Measurements from ENCODE around the gene SRSF2. TPM values are rescaled to one million over a fixed set of nuclear protein-coding genes. Genes with fewer than 3 reads are reported as not detected.
A peak's percentile ranks its signal among the peaks of the same experiment; 100 is the strongest.
"Not testable (repeated sequence)": the region's sequence is repeated elsewhere in the genome, so short reads cannot be mapped to it uniquely, and the experiment has no call there.

SRSF2 gene
- total RNA-seq, 1 donor from 2014 or later, result 143 TPM

DNA sequence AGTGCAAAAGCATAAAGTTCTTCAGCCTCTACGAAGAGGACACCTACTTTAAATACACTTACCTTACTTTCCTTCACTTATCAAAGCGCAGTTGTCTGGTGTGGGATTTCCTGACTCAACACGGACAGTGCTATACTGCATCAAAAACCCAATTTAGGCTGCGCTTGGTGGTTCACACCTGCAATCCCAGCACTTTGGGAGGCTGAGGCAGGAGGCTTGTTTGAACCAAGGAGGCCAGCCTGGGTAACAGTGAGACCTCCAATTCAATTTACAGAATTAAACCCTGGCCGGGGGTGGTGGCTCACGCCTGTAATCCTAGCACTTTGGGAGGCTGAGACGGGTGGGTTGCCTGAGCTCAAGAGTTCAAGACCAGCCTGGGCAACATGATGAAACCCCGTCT is 14.9 kb downstream of the SRSF2 start:
- DNase-seq (ENCODE audit: low read depth in 2 of 2), result no peak

DNA sequence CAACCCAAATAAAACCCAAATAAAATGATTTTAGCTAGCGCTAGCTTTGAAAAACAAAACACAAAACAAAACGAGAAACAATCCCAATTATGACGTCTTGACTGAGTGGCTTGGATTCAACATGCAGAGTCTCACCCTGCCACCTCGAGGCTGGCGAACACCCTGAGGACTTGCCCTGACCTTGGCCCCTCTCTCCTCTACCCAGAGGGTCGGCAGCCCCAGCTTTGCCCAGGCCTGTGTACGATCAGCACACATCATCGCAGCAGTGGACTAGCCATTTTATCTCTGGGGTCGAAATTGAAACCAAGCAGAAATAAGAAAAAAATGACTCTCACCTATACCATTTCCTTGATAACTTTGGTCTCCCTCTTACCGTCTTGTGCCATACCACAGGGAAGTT is 15.7 kb downstream of the SRSF2 start:
- no peak for DNase-seq (ENCODE audit: low read depth in 2 of 2)

DNA sequence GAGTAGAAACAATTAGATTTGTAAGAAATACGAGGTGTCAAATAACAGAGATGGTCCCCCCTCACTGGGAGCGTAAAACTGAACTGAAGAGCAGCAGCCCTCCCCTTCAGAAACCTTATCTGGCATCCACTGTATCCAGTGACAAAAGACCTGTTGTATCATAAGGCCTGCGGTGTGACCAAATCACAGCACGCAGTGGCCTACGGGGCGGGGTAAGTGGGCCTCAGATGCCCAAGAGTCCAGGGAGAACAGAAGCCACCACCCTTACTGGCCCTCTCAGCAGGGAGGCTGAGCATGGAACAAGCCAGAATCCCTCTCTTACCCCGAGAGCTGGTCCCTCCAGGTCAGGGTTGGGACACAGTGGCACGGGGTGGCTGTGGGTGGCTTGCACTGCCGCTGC is 16.2 kb downstream of the SRSF2 start:
- DNase-seq (ENCODE audit: low read depth in 2 of 2), result no peak

DNA sequence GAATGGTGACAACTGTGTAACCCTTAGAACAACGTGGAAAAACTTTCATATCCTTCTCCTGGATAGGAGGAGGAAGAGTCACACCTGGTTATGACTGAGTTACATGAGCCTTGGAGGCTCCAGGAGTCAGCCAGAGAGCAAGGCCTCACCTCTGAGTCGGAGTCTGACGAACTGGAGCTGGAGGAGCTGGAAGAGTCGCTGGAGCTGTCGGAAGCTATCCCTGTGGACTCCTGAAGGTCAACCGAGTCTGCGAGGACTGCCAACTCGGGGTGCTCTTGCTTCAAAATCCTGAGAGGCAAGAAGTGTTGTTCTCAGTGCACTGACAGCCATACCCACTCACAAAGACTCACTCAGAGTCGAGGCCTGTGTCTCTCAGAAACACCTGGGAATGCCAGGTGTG is 16.9 kb downstream of the SRSF2 start:
- no peak for DNase-seq (ENCODE audit: low read depth in 2 of 2)

DNA sequence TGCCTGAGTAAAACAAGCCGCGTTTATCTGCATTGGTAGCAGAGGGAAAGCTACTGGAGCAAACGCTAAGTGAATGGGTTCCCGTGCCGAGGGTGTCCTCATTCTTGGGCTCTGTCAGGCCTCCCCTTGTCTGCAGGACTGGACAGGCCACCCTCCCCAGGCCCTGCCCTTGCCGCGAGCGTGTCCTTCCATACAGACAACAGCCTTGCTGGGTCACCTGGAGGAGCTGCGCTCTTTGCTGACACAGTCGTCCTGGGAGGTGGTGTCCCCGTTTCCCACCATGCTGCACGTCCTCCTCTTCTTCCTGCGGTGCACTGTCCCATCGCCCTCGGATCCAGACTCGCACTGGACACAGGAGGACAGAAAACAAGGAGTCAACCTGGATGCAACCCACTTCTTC is 18.6 kb downstream of the SRSF2 start:
- DNase-seq (ENCODE audit: low read depth in 2 of 2), result no peak

DNA sequence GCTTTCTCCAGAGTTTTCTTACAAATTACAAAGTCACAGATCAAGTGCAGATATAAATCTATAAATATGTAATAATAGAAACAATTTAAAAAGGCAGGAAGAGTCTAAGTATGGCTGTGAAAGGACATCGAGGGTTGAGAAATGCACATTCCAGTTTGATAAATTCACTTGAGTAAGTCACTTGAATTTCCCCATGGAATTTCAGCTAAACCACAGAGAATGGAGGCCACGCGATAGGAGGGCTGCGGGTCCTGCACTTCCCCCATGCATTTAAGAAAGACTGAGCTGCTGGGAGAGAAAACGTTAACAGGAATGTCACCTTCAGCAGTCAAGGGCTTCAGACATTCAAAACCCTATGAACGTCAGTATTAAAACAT is 20.3 kb downstream of the SRSF2 start:
- no peak for DNase-seq (ENCODE audit: low read depth in 2 of 2)

DNA sequence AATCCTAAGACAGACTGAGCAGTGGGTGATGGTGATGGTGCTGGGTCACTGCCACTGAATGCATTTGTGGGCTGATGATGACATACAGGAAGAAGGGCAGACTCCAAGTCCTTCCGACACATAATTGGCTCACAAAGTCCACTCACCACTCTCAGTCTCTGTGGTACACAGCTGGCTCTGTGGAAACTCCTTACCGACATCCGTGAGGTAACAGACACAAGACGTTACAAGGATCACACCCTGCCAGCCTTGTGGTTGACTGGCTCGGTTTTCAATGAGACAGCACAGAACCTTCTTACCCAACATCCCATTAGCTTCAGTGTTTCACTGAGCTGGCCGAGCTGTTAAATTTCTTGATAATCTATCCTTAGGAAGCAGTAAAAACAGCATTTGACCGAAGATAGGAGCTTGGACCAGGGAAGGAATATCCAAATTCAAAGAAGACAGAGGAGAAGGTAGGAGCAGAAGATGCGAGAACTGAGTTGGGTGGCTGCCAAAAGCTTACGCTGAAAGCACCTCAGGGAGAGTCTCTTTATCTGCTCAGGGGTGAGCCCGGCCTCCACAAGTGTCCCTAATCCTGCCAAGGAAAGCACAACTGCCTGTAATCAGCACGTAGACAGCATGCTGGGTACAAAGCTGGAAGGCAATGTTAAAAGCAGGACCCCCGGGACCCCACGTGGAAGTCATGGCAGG is 20.8 kb downstream of the SRSF2 start:
- peak; percentile 50 to 95 for DNase-seq (ENCODE audit: low read depth in 2 of 2)

DNA sequence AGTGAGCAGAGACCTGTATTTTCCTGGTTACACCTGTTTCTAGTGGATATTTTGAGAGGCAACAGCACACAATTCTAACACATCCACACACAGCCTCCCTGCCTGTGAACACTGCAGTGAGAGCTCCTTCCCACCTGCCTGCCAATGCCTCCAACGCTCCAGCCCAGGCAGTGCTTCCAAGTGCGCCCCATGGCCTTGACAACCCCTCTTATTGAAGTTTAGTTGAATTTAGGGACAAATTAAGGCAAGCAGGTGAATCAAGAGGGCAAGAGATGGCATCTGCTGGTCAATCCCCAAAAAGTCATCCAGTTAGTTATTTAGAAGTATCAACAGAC is 21.7 kb downstream of the SRSF2 start:
- peak in 1 of 2 donors; percentile 55 for DNase-seq (ENCODE audit: low read depth in 2 of 2)

DNA sequence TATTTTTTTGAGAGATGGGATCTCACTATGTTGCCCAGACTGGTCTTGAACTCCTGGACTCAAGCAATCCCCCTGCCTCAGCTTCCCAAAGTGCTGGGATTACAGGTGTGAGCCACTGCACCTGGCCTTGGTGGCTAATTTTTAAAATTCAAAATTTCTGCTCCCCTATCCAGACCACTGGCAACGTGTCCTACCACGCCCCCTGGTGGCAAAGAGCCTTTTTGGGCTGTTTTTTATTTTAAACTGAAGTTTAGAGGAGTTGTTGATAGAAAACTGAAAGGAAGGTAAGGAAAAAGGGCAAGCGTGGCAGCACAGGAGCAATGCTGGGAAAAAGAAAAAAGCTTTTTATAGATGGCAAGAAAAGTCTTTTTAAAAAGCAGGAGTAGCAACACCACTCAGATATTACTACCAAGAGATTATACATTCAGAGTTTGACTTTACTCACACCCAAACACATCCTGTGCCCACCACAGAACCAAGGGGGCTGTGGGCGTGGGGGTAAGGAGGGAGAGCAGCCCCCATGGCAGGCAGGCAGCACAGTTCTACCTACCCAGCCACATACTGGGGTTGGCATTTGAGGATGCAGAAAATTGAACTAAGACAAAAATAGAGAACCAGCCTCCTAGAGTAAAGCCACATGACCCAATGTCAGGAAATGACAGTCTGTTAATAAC is 22.2 kb downstream of the SRSF2 start:
- DNase-seq (ENCODE audit: low read depth in 2 of 2), result peak; percentile 54 to 73

DNA sequence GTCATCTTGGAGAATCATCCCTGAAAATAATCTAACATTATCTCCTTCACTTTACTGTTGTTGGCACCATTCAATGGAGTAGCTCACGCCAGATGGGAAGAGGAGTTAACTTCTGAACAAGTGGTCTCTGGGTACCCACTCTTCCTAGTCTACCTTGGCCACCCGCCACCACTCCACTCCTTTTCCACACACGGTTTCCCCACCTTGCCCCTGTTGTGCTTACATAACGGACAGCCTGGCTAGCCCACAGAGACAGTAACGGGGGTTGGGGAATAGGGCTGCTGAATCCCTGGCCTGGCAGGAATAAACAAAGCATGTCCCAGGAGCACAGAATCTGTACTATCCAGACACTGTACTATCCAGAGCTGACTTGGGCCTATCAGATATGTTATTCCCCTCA is 22.8 kb downstream of the SRSF2 start:
- DNase-seq (ENCODE audit: low read depth in 2 of 2), result no peak

DNA sequence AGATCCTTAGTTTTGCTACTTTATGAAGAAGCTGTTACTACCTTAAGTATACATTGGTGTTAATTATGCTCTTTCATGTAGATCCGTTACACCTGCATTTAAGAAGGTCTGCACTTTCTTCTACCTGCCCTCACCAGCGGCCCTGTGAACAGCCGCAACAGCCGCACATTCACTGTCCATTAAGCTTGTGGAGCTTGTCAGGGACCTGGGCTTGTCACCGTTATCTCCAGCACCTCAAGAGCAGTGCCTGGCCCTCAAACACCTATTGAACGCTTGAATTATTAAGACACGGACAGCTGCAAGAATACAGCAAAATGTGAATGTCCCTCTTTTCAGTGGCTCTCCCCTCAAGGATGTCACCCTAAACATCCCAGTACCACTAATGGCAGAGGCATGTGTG is 23.4 kb downstream of the SRSF2 start:
- no peak for DNase-seq (ENCODE audit: low read depth in 2 of 2)

DNA sequence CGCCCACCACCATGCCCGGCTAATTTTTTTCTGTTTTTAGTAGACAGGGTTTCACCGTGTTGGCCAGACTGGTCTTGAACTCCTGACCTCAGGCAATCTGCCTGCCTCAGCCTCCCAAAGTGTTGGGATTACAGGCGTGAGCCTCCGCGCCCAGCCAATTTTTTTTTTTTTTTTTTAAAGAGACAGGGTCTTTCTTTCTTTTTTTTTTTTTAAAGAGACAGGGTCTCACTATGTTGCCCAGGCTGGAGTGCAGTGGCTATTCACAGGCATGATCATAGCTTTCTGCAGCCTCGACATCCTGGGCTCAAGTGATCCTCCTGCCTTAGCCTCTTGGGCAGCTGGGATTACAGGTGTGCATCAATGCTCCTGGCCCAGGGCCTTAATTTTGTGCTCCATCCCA is 24.8 kb downstream of the SRSF2 start:
- DNase-seq (ENCODE audit: low read depth in 2 of 2), result not testable (repeated sequence)

DNA sequence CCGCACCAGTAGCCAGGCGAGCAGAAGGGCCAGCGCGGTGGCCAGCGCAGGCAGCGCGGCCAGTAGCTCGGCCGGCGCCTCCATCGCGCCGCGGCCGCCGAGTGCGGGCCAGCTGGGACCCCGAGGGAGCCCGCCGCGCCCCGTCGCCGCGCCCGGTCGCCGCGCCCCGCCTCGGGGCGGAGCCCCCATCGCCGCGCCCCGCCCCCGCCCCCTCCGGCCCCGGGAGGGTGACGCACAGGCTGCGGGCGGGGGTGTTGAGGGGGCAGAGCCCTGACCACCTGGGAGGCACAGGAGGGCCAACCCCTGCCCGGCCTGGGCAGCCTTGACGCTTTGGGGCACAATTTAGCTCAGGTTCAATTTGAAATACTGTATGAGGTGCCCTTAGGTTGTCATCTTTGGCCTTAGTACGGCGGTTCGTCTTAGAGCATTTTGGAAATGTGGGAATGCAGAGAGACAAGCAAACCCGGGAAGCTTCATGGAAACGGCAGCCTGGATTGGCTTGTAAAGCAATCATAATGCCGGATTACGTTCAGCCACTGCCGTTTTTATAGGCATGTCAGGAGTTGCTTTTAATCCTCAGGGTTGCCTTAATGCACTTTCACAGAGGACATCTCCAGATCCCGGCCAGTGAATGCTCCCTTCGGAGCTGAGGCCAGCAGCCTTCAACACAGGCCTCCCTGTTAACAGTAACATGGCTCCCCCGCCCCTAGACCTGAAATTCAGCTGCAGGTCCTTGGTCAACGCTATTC is 26.1 kb downstream of the SRSF2 start, which contains the start of gene MXRA7:
MXRA7 (minus strand) TSS at position 103 of the 749 bp plus-strand sequence; CDS start at position 84, 19 bp downstream.
- peak; percentile 65 to 72 for DNase-seq (ENCODE audit: low read depth in 2 of 2)

DNA sequence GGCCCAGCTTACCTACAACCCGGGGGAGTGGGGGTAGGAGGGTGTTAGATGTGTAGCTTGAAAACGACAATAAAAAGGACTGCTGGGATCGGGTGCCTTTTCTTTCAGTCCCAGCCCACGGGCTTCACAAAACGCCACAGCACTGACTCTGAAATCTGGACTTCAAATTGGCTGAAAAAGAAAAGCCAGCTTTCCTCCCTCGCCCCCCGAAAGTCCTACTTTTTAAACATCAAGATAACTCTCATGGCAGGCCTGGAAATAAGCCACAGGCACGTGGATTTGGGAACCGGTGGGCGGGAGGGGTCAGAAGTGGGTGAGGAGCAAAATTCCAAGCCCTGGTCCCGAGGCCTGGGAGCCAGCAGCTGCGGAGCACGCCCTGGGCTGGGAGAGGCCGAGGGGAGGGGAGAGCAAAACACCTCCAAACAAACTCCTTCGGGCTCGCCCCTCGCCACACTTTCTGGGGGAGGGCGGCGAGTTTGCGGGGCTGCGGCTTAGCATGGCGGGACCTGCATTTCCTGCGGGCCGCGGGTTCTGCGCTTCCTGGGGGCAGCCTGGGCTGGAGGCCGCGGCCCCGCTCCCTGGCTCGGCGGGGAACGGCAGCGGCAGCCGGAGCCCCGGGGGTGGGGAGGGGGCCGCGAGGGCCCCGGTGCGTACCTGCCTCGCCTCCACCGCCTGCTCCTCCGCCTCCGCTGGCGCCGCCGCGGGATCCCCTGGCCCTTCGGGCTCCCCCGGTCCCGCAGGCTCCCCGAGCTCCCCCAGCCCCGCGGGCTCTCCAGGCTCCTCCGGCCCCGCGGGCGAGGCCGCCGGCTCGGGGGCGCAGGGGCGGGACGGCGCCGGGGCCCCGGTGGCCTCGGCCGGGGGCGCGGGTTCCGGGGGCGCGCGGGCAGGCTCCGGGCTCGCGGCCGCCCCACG is 26.9 kb downstream of the SRSF2 start:
- DNase-seq (ENCODE audit: low read depth in 2 of 2), result peak; percentile 37 to 42

DNA sequence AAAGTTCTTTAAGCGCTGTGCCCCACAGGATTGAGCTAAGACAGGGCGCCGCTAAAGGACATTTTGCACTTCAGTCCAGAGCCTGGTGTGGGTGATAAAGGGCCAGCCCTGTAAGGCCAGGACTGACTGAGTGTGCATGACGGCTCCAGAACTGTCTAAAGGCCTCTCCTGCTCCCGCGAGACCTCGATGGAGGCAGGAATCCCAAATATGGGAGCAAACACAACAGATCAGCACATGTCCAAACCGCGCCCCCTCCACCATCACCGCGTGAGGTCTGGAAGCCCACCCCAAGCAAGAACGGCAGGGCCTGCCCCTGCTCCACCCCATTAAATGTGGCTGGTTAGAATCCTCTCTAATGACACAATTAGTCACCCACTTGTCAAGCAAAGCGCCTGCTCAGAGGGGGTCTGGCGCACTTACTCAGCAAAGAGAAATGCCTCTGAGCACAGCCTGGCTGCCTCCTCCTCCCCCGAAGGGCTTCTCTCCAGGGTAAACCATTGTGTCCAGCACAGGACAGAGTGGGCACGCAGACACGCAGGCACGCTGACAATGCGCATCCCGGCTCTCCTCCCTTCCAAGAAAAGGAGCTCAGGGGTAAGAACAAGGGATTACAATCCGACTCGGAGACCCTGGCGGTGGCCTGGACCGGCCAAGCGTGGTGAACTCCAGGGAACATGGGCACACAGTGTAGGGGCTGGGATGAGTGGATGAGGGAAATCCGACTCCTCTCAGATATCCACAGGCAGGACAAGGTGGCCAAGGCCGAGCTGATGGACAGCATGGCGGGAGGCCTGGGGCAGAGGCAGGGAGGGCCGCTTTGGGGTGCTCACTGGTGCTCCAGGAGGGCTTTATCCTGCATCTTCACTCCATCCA is 27.8 kb downstream of the SRSF2 start:
- peak; percentile 52 to 80 for DNase-seq (ENCODE audit: low read depth in 2 of 2)

DNA sequence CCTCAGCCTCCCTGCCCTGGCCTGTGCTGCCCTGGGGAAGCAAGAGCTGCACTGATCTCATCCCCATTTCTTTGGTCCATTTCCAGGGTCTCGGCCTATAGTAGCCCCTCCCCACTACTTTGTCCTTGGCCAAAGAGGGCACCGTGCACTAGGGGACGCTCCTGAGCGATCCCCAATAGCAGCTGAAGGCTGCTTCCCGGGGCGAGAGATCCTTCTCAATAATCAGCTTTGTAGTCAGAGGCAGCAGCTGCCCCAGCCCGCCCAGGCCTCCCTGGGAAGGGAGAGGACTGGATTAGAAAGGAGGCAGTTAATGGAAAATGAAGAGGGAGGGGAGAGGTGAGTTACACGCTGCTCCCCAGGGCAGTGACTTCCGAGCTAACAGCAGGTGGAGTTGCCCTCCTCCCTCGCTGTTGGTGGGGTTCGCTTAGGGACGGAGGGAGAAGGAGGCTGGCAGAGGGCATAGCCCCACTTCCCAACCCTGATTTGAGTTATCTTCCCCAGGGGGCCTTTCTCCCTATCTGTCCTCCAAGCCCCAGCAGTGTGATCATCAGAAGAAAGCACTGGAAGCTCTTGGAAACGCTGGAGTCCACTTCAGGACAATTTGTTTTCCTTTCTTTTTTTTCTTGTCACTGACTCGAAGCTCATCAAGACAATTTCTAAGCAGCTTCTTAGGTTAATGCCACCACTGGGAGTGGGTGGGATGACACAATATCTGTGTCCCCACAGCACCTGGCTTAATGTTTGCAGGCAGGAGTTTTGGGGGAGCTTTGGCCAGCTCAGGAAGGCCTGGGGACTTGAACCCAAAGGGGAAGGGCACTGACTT is 28.9 kb downstream of the SRSF2 start:
- DNase-seq (ENCODE audit: low read depth in 2 of 2), result no peak

DNA sequence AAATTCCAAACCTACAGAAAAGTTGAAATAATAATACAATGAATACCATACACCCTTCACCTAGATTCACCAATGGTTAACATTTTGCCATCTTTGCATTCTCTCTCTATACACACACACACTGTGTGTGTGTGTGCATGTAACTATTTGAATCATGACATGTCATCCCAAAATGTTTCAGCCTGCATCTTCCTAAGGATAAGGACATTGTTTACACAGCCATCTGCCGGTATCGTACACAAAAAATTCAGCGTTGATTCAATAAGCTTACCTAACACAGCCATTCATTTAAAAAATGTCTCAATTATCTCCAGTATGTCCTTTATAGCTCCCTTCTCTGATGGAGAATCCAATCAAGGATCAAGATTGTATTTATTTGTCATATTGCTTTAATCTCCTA is 30.3 kb downstream of the SRSF2 start:
- no peak for DNase-seq (ENCODE audit: low read depth in 2 of 2)

DNA sequence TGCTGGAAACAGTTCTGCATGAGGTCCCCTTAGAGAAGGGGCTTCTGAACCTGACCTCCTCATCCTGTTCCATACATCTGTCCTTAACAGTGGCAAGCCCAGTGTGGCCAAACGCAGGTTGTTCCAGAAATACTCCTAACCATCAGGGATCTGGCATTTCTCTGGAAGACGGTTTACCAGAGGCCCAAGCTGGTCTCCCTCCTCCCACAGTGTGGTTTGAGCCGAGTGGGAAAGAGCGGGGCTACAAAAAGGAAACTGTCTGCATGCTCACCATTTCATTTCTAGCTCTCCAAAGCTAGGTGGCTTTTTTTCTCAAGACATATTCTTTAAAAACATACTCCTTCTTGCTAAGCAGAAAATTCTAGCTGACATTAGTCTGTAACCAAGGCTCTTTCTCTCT is 32.3 kb downstream of the SRSF2 start:
- no peak for DNase-seq (ENCODE audit: low read depth in 2 of 2)

DNA sequence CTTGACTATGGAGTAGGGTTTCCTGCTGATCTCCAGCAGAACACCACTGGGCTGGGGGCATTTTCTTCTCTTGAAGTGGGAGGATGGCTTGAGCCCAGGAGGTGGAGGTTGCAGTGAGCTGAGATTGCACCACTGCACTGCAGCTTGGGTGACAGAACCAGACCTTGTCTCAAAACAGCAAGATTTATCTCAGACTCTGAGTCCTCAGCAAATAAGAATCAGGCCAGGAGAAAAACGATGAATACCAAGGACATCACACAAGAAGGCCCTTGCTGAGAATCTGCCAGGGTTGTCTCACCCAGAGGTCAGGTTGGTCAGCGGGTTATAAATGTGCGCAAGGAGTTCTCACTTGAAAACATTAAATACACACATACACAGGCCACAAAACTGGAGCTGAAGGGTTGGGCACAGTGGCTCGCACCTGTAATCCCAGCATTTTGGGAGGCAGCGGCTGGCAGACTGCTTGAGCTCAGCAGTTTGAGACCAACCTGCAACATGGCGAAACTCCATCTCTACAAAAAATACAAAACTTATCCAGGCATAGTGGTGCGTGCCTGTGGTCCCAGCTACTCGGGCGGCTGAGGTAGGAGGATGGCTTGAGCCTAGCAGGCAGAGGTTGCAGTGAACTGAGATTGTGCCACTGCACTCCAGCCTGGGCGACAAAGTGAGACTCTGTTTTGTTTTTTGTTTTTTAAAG is 34.0 kb downstream of the SRSF2 start:
- DNase-seq (ENCODE audit: low read depth in 2 of 2), result no peak
